Naive thymus-derived CD4-positive, alpha-beta T cell (primary cell): Measurements from ENCODE around the gene PTPRE. TPM values are rescaled to one million over a fixed set of nuclear protein-coding genes. Genes with fewer than 3 reads are reported as not detected.

ENCODE experiments used
- ATAC-seq: fragments of 150-1000 bp; cut with Tn5 transposase; 2 replicates; pipeline ENCODE4 v1.10.0; 2021; ENCODE audit warnings: mild to moderate bottlenecking, moderate library complexity
- CTCF ChIA-PET: fragments of 350-600 bp; sonication (Branson Sonifier 250); formaldehyde crosslinking; loops from one replicate; lab custom pipeline; 2021; ENCODE audit warnings: antibody characterized with exemption; lab: Charles Lee
- POLR2A ChIA-PET: fragments of 350-600 bp; sonication (Branson Sonifier 250); formaldehyde crosslinking; loops from one replicate; lab custom pipeline; 2021; ENCODE audit warnings: antibody characterized with exemption, inconsistent platforms; lab: Charles Lee
- DNase-seq, 9 donors: peaks; one replicate each; pipeline versions ENCODE4 v3.0.0 to v3.0.0-alpha.2; 2020 to 2022; ENCODE audit warnings: mixed read lengths in 1 of 9
- H3K27ac ChIP-seq: one replicate; pipeline ENCODE4 v1.7.0; 2013; ENCODE audit warnings: mild to moderate bottlenecking, low read depth, low read length, moderate library complexity
- H3K27me3 ChIP-seq, 2 donors: one replicate each; pipeline ENCODE4 v1.7.0; 2013; ENCODE audit warnings: low read length in 2 of 2, mild to moderate bottlenecking in 2 of 2, moderate library complexity in 2 of 2; ENCODE audit not compliant: control insufficient read depth in 2 of 2, insufficient read depth in 2 of 2
- H3K36me3 ChIP-seq, 3 experiments: 1 replicate in 2 of 3; 2 replicates in 1 of 3; pipeline ENCODE4 v1.7.0; 2013; ENCODE audit warnings: low read length in 3 of 3, mild to moderate bottlenecking in 3 of 3, moderate library complexity in 1 of 3; ENCODE audit not compliant: insufficient read depth in 3 of 3, control insufficient read depth in 2 of 3
- H3K4me1 ChIP-seq, 2 donors: one replicate each; pipeline ENCODE4 v1.7.0; 2013; ENCODE audit warnings: low read length in 2 of 2, mild to moderate bottlenecking in 2 of 2, moderate library complexity in 1 of 2; ENCODE audit not compliant: control insufficient read depth in 2 of 2, insufficient read depth in 2 of 2
- H3K4me3 ChIP-seq: 2 replicates; pipeline ENCODE4 v1.7.0; 2013; ENCODE audit warnings: mild to moderate bottlenecking, low read length
- H3K9me3 ChIP-seq, 3 experiments: 1 replicate in 2 of 3; 2 replicates in 1 of 3; pipeline ENCODE4 v1.7.0; 2013; ENCODE audit warnings: low read length in 3 of 3; ENCODE audit not compliant: control insufficient read depth in 2 of 3
- H3K27ac Mint-ChIP-seq, 9 donors: one replicate each; pipeline ENCODE4 v1.8.0; 2020 to 2022; ENCODE audit warnings: mixed read lengths in 9 of 9, mild to moderate bottlenecking in 8 of 9, moderate library complexity in 5 of 9, inconsistent platforms in 2 of 9
- H3K27me3 Mint-ChIP-seq, 5 donors: one replicate each; pipeline ENCODE4 v1.8.0; 2021 to 2022; ENCODE audit warnings: mixed read lengths in 5 of 5, mild to moderate bottlenecking in 1 of 5
- H3K36me3 Mint-ChIP-seq, 5 donors: one replicate each; pipeline ENCODE4 v1.8.0; 2020 to 2022; ENCODE audit warnings: mixed read lengths in 5 of 5, mild to moderate bottlenecking in 3 of 5, inconsistent platforms in 1 of 5
- H3K4me1 Mint-ChIP-seq, 7 donors: one replicate each; pipeline ENCODE4 v1.8.0; 2020 to 2022; ENCODE audit warnings: mixed read lengths in 7 of 7, mild to moderate bottlenecking in 3 of 7, inconsistent platforms in 1 of 7
- H3K4me3 Mint-ChIP-seq, 10 donors: one replicate each; pipeline ENCODE4 v1.8.0; 2020 to 2022; ENCODE audit warnings: mild to moderate bottlenecking in 10 of 10, mixed read lengths in 10 of 10, moderate library complexity in 6 of 10, inconsistent platforms in 2 of 10
- H3K9me3 Mint-ChIP-seq, 11 donors: one replicate each; pipeline ENCODE4 v1.8.0; 2020 to 2022; ENCODE audit warnings: mixed read lengths in 11 of 11, mild to moderate bottlenecking in 4 of 11, inconsistent platforms in 1 of 11, moderate library complexity in 1 of 11
- intact Hi-C, 2 donors: fragments of 100-400 bp; cut with micrococcal nuclease; formaldehyde crosslinking; loops; one replicate each; pipeline ENCODE4 v1.15.1; 2023
- polyA plus RNA-seq, 2 donors: library from polyadenylated mRNA; unstranded; fragments of 300-500 nt; fragmentation: Illumina TruSeq; gene quantifications; one replicate each; pipeline ENCODE4 v1.2.3, GENCODE V29; 2021
- total RNA-seq, 6 experiments: library from RNA in 5 of 6; stranded (reverse) in 5 of 6; gene quantifications; 1 replicate in 5 of 6; 2 replicates in 1 of 6; pipeline ENCODE4 v1.2.3 and lab custom pipeline; 2021 to 2026

PTPRE gene
- total and polyA plus RNA-seq, 7 experiments from 2014 or later: 6.6 to 237 (median 27.9) TPM

- Mint-ChIP-seq H3K27ac (no peak overlapping the region), H3K4me1 (peaks cover 12 to 44% (median 31%) of the 10 kb centered on the region in 7 donors), H3K4me3 (no peak overlapping the region), H3K27me3 (peaks cover 0 to 7% (median 0%) of the 10 kb centered on the region in 5 donors), H3K36me3 (no peaks in the 10 kb centered on the region), H3K9me3 (no peaks in the 10 kb centered on the region)
- Histone ChIP-seq H3K4me1 (peaks cover 0 to 6% of the 10 kb centered on the region in 2 donors), H3K27ac (no peak overlapping the region), H3K36me3 (no peaks in the 10 kb centered on the region), H3K9me3 (no peaks in the 10 kb centered on the region), H3K4me3 (no peak overlapping the region), H3K27me3 (no peaks in the 10 kb centered on the region)
- DNase-seq: no peak
- ChIA-PET POLR2A (no interaction called here), CTCF (no interaction called here)
- intact Hi-C loops: no loop called here
- ATAC-seq: no peak
Measured at GRCh38 chr10:127947211-127947610, 40.3 kb downstream of the PTPRE start.

GRCh38 chr10:127948791-127949190 is 41.9 kb downstream of the PTPRE start:
- H3K9me3 Mint-ChIP-seq: no peaks in the 10 kb centered on the region
- no peaks in the 10 kb centered on the region for H3K27me3 ChIP-seq
- H3K27ac ChIP-seq: no peak overlapping the region
- no peaks in the 10 kb centered on the region for H3K9me3 ChIP-seq
- H3K27me3 Mint-ChIP-seq: peaks cover 0 to 7% (median 0%) of the 10 kb centered on the region in 5 donors
- H3K4me1 Mint-ChIP-seq: peaks cover 12 to 33% (median 24%) of the 10 kb centered on the region in 7 donors
- H3K27ac Mint-ChIP-seq: no peak overlapping the region
- ChIA-PET POLR2A (no interaction called here), CTCF (no interaction called here)
- H3K36me3 Mint-ChIP-seq: no peaks in the 10 kb centered on the region
- peaks cover 0 to 6% of the 10 kb centered on the region in 2 donors for H3K4me1 ChIP-seq
- ATAC-seq: no peak
- intact Hi-C loops: no loop called here
- H3K36me3 ChIP-seq: no peaks in the 10 kb centered on the region
- H3K4me3 ChIP-seq: no peak overlapping the region
- no peak for DNase-seq
- H3K4me3 Mint-ChIP-seq: no peak overlapping the region

- DNase-seq (no peak), ATAC-seq (no peak)
- Histone ChIP-seq H3K27ac (no peak overlapping the region), H3K27me3 (no peaks in the 10 kb centered on the region), H3K36me3 (no peaks in the 10 kb centered on the region), H3K4me1 (peaks cover 0 to 6% of the 10 kb centered on the region in 2 donors), H3K9me3 (no peaks in the 10 kb centered on the region), H3K4me3 (no peak overlapping the region)
- intact Hi-C loops: no loop called here
- H3K4me1 Mint-ChIP-seq: peaks cover 12 to 23% (median 17%) of the 10 kb centered on the region in 7 donors
- ChIA-PET POLR2A (no interaction called here), CTCF (no interaction called here)
- no peaks in the 10 kb centered on the region for H3K9me3 Mint-ChIP-seq
- H3K27ac Mint-ChIP-seq: no peak overlapping the region
- no peaks in the 10 kb centered on the region for H3K36me3 Mint-ChIP-seq
- peaks cover 0 to 3% (median 0%) of the 10 kb centered on the region in 5 donors for H3K27me3 Mint-ChIP-seq
- no peak overlapping the region for H3K4me3 Mint-ChIP-seq
Measured at GRCh38 chr10:127949831-127950230, 42.9 kb downstream of the PTPRE start.

- Histone ChIP-seq H3K36me3 (no peaks in the 10 kb centered on the region), H3K4me1 (no peaks in the 10 kb centered on the region), H3K27me3 (no peaks in the 10 kb centered on the region), H3K4me3 (no peak overlapping the region), H3K9me3 (no peaks in the 10 kb centered on the region), H3K27ac (no peak overlapping the region)
- ATAC-seq (no peak), DNase-seq (no peak)
- Mint-ChIP-seq H3K4me1 (peaks cover 0 to 4% (median 0%) of the 10 kb centered on the region in 7 donors), H3K27me3 (peaks cover 0 to 14% (median 6%) of the 10 kb centered on the region in 5 donors), H3K36me3 (no peaks in the 10 kb centered on the region), H3K9me3 (peaks cover 0 to 12% (median 3%) of the 10 kb centered on the region in 11 donors), H3K4me3 (no peak overlapping the region), H3K27ac (no peak overlapping the region)
- intact Hi-C loops: no loop called here
- ChIA-PET CTCF (no interaction called here), POLR2A (no interaction called here)
Measured at GRCh38 chr10:127951861-127952574, 45.1 kb downstream of the PTPRE start.

GRCh38 chr10:127952575-127952869 is 45.6 kb downstream of the PTPRE start:
- H3K36me3 ChIP-seq: no peaks in the 10 kb centered on the region
- DNase-seq (no peak), ATAC-seq (no peak)
- Mint-ChIP-seq H3K27ac (no peak overlapping the region), H3K27me3 (peaks cover 0 to 19% (median 6%) of the 10 kb centered on the region in 5 donors), H3K9me3 (peaks cover 0 to 16% (median 4%) of the 10 kb centered on the region in 11 donors), H3K4me3 (no peak overlapping the region), H3K36me3 (no peaks in the 10 kb centered on the region), H3K4me1 (peaks cover 0 to 2% (median 0%) of the 10 kb centered on the region in 7 donors)
- CTCF ChIA-PET: no interaction called here
- H3K27ac ChIP-seq: no peak overlapping the region
- POLR2A ChIA-PET: no interaction called here
- H3K4me1 ChIP-seq: no peaks in the 10 kb centered on the region
- no peak overlapping the region for H3K4me3 ChIP-seq
- H3K9me3 ChIP-seq: no peaks in the 10 kb centered on the region
- H3K27me3 ChIP-seq: no peaks in the 10 kb centered on the region
- intact Hi-C loops: no loop called here

- no peak overlapping the region for H3K27ac Mint-ChIP-seq
- no peak overlapping the region for H3K4me3 Mint-ChIP-seq
- Histone ChIP-seq H3K4me3 (no peak overlapping the region), H3K9me3 (no peaks in the 10 kb centered on the region), H3K27me3 (no peaks in the 10 kb centered on the region), H3K27ac (no peak overlapping the region), H3K4me1 (no peaks in the 10 kb centered on the region), H3K36me3 (no peaks in the 10 kb centered on the region)
- ATAC-seq: no peak
- peaks cover 0 to 2% (median 0%) of the 10 kb centered on the region in 7 donors for H3K4me1 Mint-ChIP-seq
- ChIA-PET CTCF (no interaction called here), POLR2A (no interaction called here)
- intact Hi-C loops: no loop called here
- H3K27me3 Mint-ChIP-seq: peaks cover 0 to 22% (median 6%) of the 10 kb centered on the region in 5 donors
- no peak for DNase-seq
- H3K9me3 Mint-ChIP-seq: peaks cover 0 to 16% (median 4%) of the 10 kb centered on the region in 11 donors
- no peaks in the 10 kb centered on the region for H3K36me3 Mint-ChIP-seq
Measured at GRCh38 chr10:127952918-127953317, 46.0 kb downstream of the PTPRE start.

- DNase-seq: no peak
- Mint-ChIP-seq H3K27ac (no peak overlapping the region), H3K4me3 (no peak overlapping the region), H3K4me1 (peaks cover 0 to 2% (median 0%) of the 10 kb centered on the region in 7 donors), H3K9me3 (peaks cover 0 to 16% (median 4%) of the 10 kb centered on the region in 11 donors), H3K27me3 (peaks cover 0 to 28% (median 8%) of the 10 kb centered on the region in 5 donors), H3K36me3 (no peaks in the 10 kb centered on the region)
- Histone ChIP-seq H3K36me3 (no peaks in the 10 kb centered on the region), H3K27me3 (no peaks in the 10 kb centered on the region), H3K27ac (no peak overlapping the region), H3K4me3 (no peak overlapping the region), H3K4me1 (no peaks in the 10 kb centered on the region), H3K9me3 (no peaks in the 10 kb centered on the region)
- ATAC-seq: no peak
- intact Hi-C loops: no loop called here
- ChIA-PET POLR2A (no interaction called here), CTCF (no interaction called here)
Measured at GRCh38 chr10:127953876-127954275, 47.0 kb downstream of the PTPRE start.
